NCI-H345 treated with DMSO at 0.1 percent for 48 hours (cell line): ENCODE data around the gene GLI3.

Source experiments
- DNase-seq: peaks from one replicate; lab custom pipeline; 2025; ENCODE audit not compliant: unreplicated experiment; lab: John Stamatoyannopoulos, UW

The GLI3 gene

DNA sequence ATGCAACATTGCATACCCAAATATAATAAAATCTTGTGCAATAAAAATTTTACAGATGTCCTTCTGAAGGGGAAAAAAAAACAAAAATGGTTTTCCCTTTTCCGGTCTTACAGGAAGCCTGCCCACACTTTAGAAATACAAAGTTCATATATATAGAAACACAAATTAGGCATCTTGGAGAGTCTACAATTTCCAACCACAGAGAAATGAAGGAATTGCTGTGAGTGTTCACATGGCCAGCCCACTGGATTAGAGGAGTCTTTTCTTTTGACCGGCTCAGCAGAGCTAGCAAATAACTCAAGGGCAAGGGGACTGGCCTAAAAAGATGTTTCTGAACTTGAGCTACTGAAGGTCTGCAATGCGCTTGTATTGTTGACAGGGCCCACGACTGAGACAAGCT, 92.4 kb downstream of the GLI3 start:
- no peak for DNase-seq

DNA sequence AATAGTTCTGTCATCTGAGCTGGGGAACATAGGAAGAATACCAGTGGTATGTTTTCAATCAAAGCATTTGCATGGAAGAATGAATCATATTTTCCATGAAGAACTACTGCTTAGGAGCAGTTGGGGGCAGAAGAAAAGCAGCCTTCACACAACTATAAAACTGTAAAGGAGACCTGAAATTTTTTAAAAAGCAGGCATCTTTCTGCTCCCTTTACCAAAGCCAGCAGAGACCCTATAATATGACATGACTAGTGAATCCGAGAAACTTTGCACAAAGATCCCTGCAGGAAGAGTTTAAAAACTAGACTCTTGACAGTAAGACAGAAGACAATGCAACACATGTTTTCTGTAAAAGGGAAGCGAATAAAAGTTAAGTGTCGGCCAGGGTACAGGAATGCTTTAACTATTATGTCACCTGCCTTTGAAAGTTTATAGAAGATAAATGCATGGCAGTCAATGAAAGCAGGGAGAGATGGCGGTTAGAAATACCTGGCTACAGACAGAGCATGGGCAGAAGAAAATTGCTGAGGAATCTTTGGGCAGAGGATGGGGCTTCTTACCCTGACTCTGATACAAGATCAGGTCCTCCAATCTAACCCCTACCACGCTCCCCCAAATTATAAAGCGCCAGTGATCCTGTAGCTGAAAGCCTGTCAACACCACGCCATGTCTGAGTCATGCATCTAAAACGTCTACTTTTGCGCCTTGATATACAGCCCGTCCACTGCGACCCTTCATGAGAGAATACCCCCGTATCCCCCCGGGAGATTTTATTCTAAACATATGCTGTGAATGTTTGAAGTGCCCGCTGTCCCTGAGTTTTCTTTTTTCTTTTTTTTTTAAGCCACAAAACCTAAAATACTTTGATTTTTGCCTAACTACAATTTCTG, 93.1 kb downstream of the GLI3 start:
- no peak for DNase-seq

DNA sequence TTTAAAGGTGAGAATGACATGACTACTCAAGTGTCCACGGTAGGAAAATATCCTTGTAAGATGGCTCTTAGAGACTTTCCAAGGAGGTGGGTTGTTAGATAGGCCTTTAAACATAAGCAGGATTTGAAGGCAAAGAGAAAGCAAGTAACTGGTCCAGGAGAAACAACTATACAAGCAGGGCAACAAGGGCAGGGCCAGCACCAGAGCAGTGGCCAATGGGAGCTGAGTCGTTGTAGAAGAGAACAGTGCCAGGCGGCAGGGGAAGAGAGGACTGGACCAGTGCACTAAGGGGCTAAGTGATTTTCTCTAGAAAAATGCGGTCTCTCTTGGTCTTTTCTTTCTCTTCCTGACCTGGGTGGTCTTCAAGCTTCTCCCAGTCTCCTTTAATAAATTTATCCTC, 94.9 kb downstream of the GLI3 start:
- no peak for DNase-seq

DNA sequence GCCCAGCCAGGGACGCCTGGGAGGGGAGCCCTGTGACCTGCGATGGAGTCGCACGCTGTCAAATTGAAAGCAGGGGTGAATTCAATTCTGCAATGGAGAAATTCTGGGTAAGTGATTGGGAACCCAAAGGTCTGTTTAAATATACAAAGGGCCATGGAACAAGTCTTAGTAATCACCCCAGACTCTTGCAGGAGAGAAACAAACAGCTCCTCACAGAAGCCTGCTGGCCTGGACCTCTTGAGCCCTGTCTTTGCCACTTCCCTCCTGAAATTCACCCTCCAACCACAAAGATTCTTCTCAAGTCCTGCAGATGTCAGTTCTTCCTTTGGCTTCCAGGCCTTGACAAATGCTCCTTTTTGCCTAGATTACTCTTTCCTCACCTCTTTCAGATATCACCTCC, 97.3 kb downstream of the GLI3 start:
- no peak for DNase-seq

DNA sequence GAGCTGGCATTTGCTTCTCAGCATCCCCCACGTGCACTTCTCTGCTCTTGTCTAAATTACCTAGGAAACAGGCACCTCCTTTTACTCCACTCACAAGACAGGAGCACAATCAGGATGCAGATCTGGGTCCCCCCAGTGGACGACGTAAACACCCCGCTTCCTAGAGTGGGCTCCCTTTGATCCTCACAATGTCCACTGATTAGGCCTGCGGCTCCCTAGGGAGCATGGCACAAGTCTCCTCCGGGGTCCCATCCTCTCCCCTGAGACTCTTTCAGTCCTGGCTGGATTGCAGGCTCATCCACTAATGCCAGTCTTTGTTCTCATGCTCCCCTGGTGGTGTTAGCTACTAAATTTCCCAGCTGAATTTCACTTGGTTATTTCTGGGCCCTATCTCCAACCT, 98.3 kb downstream of the GLI3 start:
- DNase-seq, result no peak

DNA sequence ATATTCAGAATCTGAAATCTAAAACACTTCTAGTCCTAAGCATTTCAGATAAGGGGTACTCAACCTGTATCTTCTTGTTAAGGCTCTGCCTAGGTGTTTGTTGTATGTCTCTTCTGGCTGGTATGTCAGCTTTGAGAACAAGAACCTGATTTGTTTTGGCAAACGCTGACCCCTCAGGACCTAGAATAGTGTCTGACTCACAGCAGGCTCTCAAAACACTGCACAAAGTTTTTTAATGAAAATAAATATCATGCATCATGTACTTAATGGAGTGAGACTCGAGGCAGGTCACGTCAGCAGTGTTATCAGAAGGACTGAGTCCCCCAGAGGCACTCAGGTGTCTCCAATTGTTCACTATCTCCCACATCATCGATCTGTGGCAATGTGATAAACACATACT, 99.1 kb downstream of the GLI3 start:
- DNase-seq, result no peak

DNA sequence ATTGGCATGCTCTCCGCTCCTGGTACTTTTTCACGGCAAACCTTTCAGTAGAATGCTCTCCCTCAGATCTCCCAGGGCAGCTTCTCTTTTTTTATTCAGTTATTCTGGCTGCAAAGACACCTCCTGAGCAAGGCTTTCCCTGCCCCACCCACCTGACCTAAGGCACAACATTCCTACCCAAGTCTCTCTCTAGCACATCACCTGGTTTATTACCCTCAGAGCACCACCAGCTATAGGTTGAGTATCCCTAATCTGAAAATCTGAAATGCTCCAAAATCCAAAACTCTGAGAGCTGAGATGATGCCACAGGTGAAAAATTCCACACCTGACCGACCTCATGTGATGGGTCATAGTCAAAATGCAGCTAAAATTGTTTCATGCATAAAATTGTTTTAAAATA, 99.6 kb downstream of the GLI3 start:
- DNase-seq, result no peak

DNA sequence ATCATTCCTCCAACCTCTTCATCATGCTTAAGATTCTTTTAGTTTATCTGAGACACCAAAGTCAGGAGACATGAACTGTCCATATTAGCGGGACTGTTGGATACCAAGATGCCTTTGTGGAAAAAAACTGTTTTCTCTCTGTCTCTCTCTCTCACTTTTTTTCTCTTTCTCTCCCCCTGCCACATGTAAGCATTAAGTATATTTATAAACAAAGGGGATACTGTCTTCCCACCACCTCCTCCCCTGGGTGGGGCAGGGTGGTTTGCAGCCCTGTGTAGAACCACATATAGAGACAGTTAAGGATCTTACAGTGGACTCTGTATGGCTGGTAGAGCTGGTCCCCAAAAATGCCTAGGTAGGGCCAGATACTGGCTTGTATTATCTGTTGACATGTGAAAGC, 101.3 kb downstream of the GLI3 start:
- no peak for DNase-seq

DNA sequence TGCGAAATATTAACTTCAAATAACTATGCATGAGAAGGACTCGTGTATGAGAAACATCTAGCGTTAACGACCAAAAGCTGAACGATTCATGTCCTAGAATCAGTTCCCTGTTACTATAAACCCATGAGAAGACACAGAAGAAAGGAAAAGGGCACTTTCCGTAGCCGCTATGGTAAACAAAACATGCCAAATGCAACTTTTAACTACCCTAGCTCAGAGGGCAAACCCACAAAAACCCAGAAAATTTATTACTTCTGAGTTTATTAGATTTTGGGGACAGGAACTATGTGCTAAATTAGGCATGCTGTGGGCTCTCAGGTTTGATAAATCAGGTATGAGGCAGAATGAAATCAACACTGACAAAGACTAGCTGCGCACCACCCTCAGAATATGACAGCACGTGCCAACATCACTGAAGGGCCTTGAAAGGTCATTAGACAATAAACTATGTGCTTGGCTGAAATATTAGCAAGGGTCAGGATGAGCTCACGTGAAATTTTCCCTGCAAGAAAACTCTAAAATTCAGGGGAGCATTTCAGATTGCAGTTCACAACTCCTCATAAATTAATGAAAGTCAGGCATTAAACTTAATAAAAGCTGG, 102.6 kb downstream of the GLI3 start:
- DNase-seq, result no peak

DNA sequence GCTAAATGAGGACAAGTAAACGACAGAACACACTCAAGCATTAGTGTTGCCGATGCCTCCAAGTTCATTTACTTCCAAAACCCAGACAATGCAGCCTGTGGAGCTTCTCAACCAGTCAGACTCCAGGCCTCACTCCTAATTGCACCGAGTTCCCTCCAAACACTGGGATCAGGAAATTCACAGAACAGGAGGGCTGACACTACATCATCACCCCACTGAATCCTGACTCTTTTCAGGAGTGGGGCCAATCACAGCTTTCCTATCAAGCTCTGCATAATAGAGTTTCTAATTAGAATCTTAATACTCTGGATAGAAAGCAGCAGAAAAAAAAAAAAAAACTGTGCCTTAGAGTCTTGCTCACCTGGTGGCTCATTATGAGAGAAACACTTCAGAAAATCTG, 103.7 kb downstream of the GLI3 start:
- DNase-seq, result no peak

DNA sequence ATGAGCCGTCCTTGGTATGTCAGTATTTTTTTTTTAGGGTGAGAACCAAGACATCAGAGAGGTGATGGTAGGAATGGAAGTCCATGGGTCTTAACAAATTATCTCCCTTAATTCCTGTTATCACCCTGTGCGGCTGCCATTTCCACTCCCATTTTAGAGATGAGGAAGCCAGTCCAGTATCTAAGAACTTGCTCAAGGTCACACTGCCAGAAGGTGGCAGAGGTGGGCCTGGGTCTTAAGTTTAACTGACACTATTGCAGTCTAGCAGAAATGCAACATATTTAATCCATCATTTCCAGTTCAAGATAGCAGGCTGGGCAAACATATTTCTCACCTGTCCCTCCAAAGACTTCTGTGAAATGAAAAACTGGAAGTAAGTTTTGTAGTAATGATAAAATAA, 108.3 kb downstream of the GLI3 start:
- no peak for DNase-seq

DNA sequence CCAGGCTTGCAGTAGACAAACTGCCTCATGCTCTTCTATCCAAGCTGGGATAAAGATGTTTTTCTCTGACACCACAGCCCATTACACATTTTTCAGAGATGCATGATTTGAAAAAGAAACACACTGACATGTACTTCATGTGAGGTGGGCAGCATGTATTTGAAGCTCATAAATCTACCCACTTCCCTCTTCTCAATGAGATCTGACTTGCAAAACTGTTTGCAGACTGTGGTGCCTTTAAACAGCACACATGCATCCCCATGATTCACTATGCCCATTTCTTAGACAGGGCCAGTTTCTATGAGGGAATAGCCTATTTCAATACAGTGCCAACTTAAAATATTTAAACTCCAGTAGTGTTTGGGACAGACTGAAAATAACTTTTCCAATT, 109.8 kb downstream of the GLI3 start:
- DNase-seq, result no peak

DNA sequence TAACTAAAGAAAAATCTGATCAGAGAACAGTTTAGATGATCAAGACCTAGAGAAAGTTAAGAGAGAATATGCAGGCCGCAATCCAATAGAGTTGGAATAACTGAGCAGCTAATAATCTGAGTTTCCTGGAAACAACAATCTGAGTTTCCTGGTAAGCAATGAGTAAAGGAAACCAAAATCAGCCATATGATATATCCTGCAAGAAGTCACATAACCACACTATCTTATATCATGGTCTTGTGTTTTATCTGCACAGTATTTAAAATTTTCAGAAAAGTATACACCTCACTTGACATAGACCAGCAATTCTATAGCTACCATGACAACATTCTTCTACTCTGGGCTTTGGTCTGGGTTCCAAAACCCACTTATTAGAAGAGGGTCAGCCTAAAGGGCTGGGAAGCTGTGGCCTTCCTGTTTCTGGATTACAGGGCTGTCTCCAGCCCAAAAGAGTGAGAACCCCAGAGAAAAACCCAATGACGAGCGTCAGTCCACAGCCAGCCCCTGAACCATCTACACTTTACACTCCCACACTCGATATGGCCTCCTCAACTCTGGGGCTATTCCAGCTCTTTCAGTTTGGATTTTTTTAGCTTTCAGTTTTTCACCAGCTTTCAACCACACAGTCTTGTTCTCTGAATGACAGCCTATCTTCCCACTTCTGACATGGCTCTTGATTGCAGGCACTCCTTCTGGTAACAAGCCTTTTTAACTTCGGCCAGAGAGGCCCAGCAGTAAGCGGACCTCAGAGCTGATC, 110.4 kb downstream of the GLI3 start:
- no peak for DNase-seq

DNA sequence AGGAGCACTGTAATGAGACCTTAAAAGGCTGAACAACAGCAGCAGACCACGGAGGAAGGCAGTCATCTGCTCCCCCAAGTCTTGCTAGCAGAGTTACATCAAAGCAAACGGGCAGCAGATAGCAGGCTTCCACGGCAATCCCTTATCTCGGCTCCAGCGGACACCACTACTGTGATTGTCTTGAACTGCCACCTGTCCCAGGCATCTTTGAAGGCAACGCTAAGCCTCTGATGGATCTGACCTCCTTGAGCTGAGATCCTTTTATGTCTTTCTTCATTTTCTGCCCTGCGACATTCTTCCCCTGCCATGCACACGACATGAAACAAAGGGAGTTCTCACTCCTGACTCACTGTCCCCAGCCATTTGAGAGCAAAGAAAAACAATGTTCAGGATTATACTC, 111.7 kb downstream of the GLI3 start:
- DNase-seq, result no peak

DNA sequence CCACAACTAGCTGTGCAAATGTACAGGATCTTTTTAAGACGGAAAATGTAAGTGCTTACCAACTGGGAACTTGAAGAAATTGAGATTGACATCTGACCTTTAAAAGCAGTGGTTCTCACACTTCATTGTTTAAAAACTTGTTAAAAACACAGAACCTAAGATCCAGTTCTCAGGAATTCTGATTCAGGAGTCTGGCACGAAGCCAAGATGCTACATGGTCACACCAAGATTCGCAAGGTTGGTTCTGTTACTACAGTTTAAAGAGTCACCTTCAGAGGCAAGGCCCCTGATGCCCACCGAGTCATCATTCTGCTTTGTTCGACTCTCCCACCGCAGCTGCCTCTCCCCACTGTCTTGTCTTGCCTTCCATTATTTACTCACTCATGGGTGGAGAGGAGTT, 113.3 kb downstream of the GLI3 start:
- DNase-seq, result no peak

DNA sequence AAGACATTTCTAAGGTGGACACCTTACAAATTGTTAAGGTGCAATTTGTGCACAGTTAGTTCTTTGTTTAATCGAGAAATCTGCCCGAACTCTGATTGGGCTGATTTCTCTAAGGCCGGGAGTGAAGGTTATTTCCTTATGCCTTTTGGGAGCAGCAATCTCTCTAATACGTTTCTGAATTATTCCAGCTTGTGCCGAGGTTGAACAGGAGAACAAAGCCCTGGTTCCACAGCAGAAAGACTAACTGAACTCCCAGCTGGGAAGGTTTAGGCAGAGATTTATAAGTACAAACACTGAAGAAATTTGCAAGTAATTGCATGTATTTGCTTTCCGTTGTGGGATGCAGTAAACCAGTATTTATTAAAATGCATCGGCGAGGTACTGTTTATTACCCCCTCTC, 116.8 kb downstream of the GLI3 start:
- no peak for DNase-seq

DNA sequence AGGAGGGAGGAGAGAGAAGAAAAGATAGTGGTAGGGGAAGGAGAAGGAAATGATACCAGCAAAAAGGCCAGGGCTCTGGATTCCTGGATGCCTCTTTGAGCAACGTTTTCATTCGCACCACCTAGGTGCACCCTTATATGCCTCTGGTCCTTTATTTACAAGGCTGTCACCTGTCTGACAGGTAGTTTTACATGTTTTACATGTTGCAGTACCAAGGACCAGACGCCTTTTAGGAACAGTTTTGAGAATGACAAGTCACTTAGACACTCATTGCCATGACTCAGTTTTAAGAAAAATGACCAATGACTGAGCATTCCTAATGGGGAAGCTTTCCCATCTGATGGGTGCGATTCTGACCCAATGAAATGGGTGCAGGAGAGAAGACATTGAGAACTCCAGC, 119.8 kb downstream of the GLI3 start:
- DNase-seq, result no peak

DNA sequence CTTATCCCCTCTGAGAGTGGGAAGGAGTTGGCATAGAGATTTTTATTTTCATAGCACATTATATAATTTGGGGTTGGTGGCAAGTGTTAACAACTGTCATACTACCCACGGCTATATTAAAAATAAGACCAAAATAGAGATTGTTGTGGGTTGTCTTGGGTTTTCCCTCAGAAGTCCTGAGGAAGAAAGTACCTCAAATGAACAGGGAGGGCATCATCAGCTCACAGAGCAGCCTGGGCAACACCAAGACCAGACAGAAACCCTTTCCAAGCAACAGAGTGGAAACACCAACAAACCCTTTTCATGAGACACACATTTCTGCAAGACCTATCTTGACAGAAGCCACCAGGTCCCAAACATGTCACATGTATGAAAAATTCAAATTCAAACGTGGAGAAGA, 121.2 kb downstream of the GLI3 start:
- no peak for DNase-seq

DNA sequence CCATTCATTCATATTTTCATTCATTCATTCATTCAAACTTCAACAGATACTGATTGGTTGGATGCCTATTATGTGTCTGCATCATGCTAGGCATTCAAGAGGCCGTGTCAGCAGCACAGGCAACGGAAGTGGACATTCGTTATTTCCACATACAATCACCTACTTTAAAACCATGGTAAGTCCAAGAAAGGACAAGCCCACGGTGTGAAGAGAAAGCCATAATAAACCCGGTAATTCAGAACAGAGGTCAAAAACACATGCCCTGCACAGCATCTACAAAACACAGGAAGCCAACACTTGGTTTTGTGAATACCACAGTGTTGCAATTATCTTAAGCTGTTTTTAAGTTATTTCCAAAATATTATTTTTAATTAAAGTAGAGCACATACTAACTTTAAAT, 126.7 kb downstream of the GLI3 start:
- DNase-seq, result no peak

DNA sequence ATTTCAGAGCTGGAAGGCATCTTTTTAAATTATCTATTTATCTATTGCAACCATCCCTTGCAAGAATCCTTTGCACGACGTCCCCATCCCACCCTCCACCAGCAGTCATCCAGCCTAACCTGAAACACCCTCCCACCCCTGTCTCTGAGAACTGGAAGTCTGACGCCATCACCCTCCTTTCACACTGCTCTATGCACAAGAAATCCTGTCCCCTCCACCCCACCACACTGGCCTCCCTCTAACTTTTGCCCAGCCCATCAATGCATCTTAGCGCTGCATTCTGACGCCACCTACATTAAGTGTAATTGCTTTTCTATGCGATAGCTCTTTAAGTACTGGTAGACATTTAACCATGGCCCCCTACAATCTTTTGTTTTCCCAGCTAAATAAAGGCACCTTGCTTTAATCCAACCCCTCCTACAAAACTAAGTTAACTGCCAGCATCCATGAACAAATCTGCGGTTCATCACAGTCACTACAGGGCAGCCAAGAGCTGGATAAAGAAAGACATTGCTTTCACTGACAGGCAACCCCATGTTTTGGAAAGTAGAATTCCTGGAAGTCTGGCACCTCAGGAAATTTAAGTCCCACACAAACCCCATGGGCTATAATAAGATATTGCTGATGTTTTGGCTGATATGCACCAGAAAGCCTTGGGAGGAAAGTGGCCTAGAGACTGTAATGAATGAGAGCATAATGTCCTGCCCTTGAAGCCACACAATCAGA, 128.0 kb downstream of the GLI3 start:
- no peak for DNase-seq

DNA sequence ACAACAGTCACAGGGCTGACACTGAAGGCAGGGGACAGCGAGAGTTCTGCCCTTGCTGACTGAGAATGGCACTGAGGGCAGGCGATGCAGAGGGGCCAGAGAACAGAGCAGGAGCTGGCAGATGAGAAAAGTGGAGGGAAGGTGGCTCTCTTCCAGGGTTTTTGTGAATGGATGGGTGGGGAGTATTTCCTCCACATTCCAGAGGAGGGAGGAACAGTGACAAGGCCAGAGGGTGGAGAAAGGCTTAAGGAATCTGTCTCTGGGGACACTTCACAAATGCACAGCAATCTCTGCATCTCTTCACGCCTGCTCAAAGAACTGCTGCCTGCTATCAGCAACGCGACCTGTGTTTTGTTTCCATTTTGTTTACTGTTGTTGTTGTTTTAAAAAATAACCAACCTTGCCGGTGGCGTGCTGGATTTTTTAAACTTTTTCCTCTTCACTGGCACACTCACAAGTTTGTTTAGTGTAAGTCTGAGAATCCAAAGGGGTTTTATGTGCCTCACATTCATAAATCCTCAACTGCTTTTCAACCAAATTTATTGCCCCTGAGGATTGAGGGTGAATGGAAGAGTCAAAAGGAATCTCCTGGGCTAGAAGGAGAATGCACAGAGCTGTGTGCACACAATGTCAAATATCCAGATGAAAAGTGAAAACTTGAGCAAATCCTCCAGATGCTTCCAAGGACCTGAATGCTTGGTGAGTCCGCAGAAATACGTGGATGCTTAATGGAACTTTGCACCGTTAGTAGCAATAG, 129.3 kb downstream of the GLI3 start:
- DNase-seq, result no peak
